ENCODE data around the gene ABCB1.

- no peak for TF ChIP-seq CTCF (optimal IDR thresholded peaks at IDR 0.05 in 1 of 3, IDR thresholded peaks at IDR 0.05 in 1 of 3, conservative IDR thresholded peaks at IDR 0.05 in 1 of 3; ENCODE audit: extremely low read depth in 1 of 3, insufficient read depth in 2 of 3, low read length in 3 of 3)
- no peak for TF ChIP-seq EZH2 (IDR thresholded peaks at IDR 0.05; ENCODE audit: low read length)
Observed at GRCh38 chr7:87609916-87610315, 9.2 kb upstream of the ABCB1 start.

Measured in keratinocyte (primary cell).